GM12891 (cell line): Measurements from ENCODE around the gene GCNT2.

Experiments used
- PAX5 ChIP-seq: IDR thresholded peaks from 2 replicates; pipeline ENCODE4 v1.6.1; 2011; ENCODE audit warnings: low read length, moderate library complexity, mild to moderate bottlenecking; ENCODE audit not compliant: insufficient read depth, severe bottlenecking
- POLR2A ChIP-seq: IDR thresholded peaks from 2 replicates; pipeline ENCODE4 v1.6.1; 2011; ENCODE audit warnings: low read depth, low read length, control low read depth
- POLR2AphosphoS5 ChIP-seq: IDR thresholded peaks from 2 replicates; pipeline ENCODE4 v1.6.1; 2011; ENCODE audit warnings: low read depth, low read length, control low read depth
- POU2F2 ChIP-seq: IDR thresholded peaks from 2 replicates; pipeline ENCODE4 v1.6.1; 2011; ENCODE audit warnings: low read depth, mild to moderate bottlenecking, control low read depth, low read length, moderate library complexity
- SPI1 ChIP-seq: IDR thresholded peaks from 2 replicates; pipeline ENCODE4 v1.6.1; 2011; ENCODE audit warnings: low read depth, low read length, control low read depth
- TAF1 ChIP-seq: IDR thresholded peaks from 2 replicates; pipeline ENCODE4 v1.6.1; 2011; ENCODE audit warnings: low read depth, low read length, control low read depth

- TF ChIP-seq SPI1 (no peak), POLR2A (no peak), POLR2AphosphoS5 (no peak), TAF1 (no peak), PAX5 (no peak), POU2F2 (no peak)
Measured at GRCh38 chr6:10486215-10486614, 34.9 kb upstream of the GCNT2 start.
